ENCODE results near the gene DMWD. TPM values are rescaled to one million over a fixed set of nuclear protein-coding genes. Genes with fewer than 3 reads are reported as not detected.

DMWD gene
- total and polyA plus RNA-seq, 2 of the 13 experiments (the other 11 are each of a cell fraction or from before 2014, with no cell fraction given), result 10.3 to 14.9 TPM

- Histone ChIP-seq H4K20me1 (ENCODE audit: insufficient read depth, low read length) (no peaks in the 10 kb centered on the region), H3K9ac (ENCODE audit: insufficient read depth, low read depth, low read length) (no peak overlapping the region), H3K4me2 (ENCODE audit: low read depth, low read length) (no peak overlapping the region), H3K79me2 (ENCODE audit: insufficient read depth, low read length) (no peaks in the 10 kb centered on the region), H3K36me3 (replicated peaks in 1 of 2; ENCODE audit: control insufficient read depth in 1 of 2, insufficient read depth in 2 of 2, low read length in 2 of 2) (peaks cover 40 to 71% of the 10 kb centered on the region in 2 experiments), H3K27ac (ENCODE audit: extremely low read length, insufficient read depth, low read length) (no peak overlapping the region), H3K4me1 (ENCODE audit: insufficient read depth, low read length) (no peaks in the 10 kb centered on the region), H3K27me3 (ENCODE audit: control insufficient read depth in 1 of 2, insufficient read depth in 2 of 2, low read length in 2 of 2) (no peaks in the 10 kb centered on the region), H3K9me3 (ENCODE audit: low read length) (no peaks in the 10 kb centered on the region), H2AFZ (ENCODE audit: low read length) (no peak overlapping the region), H3K4me3 (replicated peaks in 1 of 3; ENCODE audit: insufficient read depth in 1 of 3, low read depth in 2 of 3, low read length in 3 of 3) (no peak overlapping the region)
- CTCF ChIA-PET (ENCODE audit: low intra/inter-chr PET ratio, low total read pairs), result no interaction called here
- intact Hi-C loops (cut with micrococcal nuclease; ENCODE audit: unreplicated experiment) (no loop called here), in situ Hi-C loops (cut with HindIII; ENCODE audit: extremely low pct_ligation_motif_present, low pct_unique_long_range_greater_than_20kb) (no loop called here)
- DNase-seq (ENCODE audit: low spot score), result no peak
- no TSS peak for BruUV-seq (replicated peaks)
- POLR2A ChIA-PET, result interaction anchor here (0.5 kb wide), 1 partner anchor 29 kb away, joined by 3 read pairs; no protein-coding TSS in a partner anchor
- 99% methylated on average over 9 of the region's 9 CpGs for WGBS (ENCODE audit: low lambda C conversion rate)
- TF ChIP-seq ZFP37 (CRISPR knock-in tag; IDR thresholded peaks at IDR 0.05; ENCODE audit: borderline replicate concordance), result no peak
- no peak for TF ChIP-seq KMT2A (CRISPR knock-in tag; IDR thresholded peaks at IDR 0.05)
- no peak for TF ChIP-seq ATF7-NPFF (CRISPR knock-in tag; IDR thresholded peaks at IDR 0.05; ENCODE audit: low read depth)
- TF ChIP-seq SNAPC2 (CRISPR knock-in tag; IDR thresholded peaks at IDR 0.05), result no peak
- TF ChIP-seq PHB2 (IDR thresholded peaks at IDR 0.05; ENCODE audit: partially characterized antibody), result no peak
- no peak for TF ChIP-seq ZMAT3 (CRISPR knock-in tag; conservative IDR thresholded peaks at IDR 0.05)
- TF ChIP-seq MLLT10 (CRISPR knock-in tag; IDR thresholded peaks at IDR 0.05), result no peak
- no peak for TF ChIP-seq PRDM10 (CRISPR knock-in tag; IDR thresholded peaks at IDR 0.05; ENCODE audit: low read depth)
- TF ChIP-seq EED (CRISPR knock-in tag; IDR thresholded peaks at IDR 0.05), result no peak
- TF ChIP-seq ZNF24 (IDR thresholded peaks at IDR 0.05), result no peak
- no peak for TF ChIP-seq YEATS4 (CRISPR knock-in tag; IDR thresholded peaks at IDR 0.05; ENCODE audit: borderline replicate concordance)
- no peak for TF ChIP-seq TBL1XR1 (IDR thresholded peaks at IDR 0.05; ENCODE audit: borderline replicate concordance, low read length, partially characterized antibody)
- no peak for TF ChIP-seq GMEB2 (CRISPR knock-in tag; IDR thresholded peaks at IDR 0.05; ENCODE audit: low read depth)
- no peak for TF ChIP-seq KAT7 (CRISPR knock-in tag; IDR thresholded peaks at IDR 0.05; ENCODE audit: borderline replicate concordance)
- no peak for TF ChIP-seq ZNF451 (CRISPR knock-in tag; IDR thresholded peaks at IDR 0.05)
- no peak for TF ChIP-seq ZNF552 (CRISPR knock-in tag; IDR thresholded peaks at IDR 0.05; ENCODE audit: borderline replicate concordance)
- TF ChIP-seq ZXDC (CRISPR knock-in tag; IDR thresholded peaks at IDR 0.05), result no peak
- no peak for ATAC-seq
- FAIRE-seq, result no peak
Observed at GRCh38 chr19:45828523-45828922, 35.9 kb upstream of the DMWD start.
